ENCODE measurements around the gene SF1.

DNA sequence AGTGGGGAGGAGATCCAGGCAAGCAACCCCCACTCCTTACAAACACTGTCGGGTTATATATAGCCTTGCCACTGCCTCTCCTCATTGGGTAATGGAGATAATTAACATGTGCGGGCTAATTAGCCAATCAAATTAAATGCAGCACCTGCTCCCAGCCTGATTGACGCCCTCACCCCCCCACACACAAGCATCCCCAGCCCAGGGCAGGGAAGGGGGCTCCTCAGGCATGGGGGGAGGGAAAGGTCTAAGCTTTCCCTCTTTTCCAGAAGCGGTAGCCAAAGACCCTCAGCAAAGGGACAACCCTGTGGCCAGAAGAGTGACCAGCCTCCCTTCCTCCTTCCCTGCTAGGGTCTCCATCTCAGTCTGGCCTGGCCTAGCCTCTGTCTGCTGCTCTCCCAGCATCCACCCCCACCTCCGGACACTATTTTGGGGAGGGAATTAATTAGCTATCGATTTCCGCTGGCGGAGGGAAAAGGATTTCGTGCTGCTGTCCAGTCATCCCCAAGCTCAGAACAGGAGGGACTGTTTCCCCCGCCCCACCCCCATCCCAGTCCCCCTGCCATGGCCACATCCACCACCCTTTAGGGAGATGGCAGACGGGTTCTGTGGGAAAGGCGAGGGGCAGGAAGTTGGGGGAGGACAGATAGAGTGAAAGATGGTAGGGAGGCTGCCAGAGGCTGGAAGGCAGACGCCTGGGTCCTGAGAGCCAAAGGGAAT is 62.4 kb downstream of the SF1 start:
- TF ChIP-seq, protein P1, sequence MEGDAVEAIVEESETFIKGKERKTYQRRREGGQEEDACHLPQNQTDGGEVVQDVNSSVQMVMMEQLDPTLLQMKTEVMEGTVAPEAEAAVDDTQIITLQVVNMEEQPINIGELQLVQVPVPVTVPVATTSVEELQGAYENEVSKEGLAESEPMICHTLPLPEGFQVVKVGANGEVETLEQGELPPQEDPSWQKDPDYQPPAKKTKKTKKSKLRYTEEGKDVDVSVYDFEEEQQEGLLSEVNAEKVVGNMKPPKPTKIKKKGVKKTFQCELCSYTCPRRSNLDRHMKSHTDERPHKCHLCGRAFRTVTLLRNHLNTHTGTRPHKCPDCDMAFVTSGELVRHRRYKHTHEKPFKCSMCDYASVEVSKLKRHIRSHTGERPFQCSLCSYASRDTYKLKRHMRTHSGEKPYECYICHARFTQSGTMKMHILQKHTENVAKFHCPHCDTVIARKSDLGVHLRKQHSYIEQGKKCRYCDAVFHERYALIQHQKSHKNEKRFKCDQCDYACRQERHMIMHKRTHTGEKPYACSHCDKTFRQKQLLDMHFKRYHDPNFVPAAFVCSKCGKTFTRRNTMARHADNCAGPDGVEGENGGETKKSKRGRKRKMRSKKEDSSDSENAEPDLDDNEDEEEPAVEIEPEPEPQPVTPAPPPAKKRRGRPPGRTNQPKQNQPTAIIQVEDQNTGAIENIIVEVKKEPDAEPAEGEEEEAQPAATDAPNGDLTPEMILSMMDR (IDR thresholded peaks at IDR 0.05; ENCODE audit: low read depth, low read length) = no peak
- TF ChIP-seq POLR2A (IDR thresholded peaks at IDR 0.05; ENCODE audit: extremely low read depth, insufficient read length) = no peak
- TF ChIP-seq MYC (IDR thresholded peaks at IDR 0.05; ENCODE audit: low read depth, low read length) = no peak
